ENCODE measurements around the gene SPSB2.

SPSB2 gene

GRCh38 chr12:6849976-6850560 is 23.0 kb downstream of the SPSB2 start:
- no peak for DNase-seq

- DNase-seq: no peak
Observed at GRCh38 chr12:6849427-6849826, 23.7 kb downstream of the SPSB2 start.

GRCh38 chr12:6847676-6848075 is 25.4 kb downstream of the SPSB2 start:
- DNase-seq: no peak

GRCh38 chr12:6846316-6846869 is 26.7 kb downstream of the SPSB2 start:
- DNase-seq: no peak

GRCh38 chr12:6845395-6845794 is 27.7 kb downstream of the SPSB2 start:
- no peak for DNase-seq

GRCh38 chr12:6843118-6843902 is 29.8 kb downstream of the SPSB2 start:
- no peak for DNase-seq

- DNase-seq: no peak
Observed at GRCh38 chr12:6842075-6842474, 31.0 kb downstream of the SPSB2 start.

- DNase-seq: no peak
Observed at GRCh38 chr12:6840761-6841515, 32.2 kb downstream of the SPSB2 start, which contains the start of gene GNB3. GNB3 (plus strand) TSS chr12:6840925; CDS start chr12:6841288, 363 bp downstream.

GRCh38 chr12:6840330-6840729 is 32.8 kb downstream of the SPSB2 start:
- no peak for DNase-seq

- no peak for DNase-seq
Observed at GRCh38 chr12:6839482-6840201, 33.5 kb downstream of the SPSB2 start.

GRCh38 chr12:6838854-6839253 is 34.2 kb downstream of the SPSB2 start:
- no peak for DNase-seq

- no peak for DNase-seq
Observed at GRCh38 chr12:6837370-6838060, 35.6 kb downstream of the SPSB2 start.

GRCh38 chr12:6836851-6837250 is 36.3 kb downstream of the SPSB2 start:
- DNase-seq: no peak

- DNase-seq: no peak
Observed at GRCh38 chr12:6834873-6835272, 38.2 kb downstream of the SPSB2 start.

- no peak for DNase-seq
Observed at GRCh38 chr12:6834254-6834653, 38.8 kb downstream of the SPSB2 start.

GRCh38 chr12:6833189-6833890 is 39.8 kb downstream of the SPSB2 start:
- DNase-seq: no peak

- DNase-seq: no peak
Observed at GRCh38 chr12:6832125-6832524, 41.0 kb downstream of the SPSB2 start.

- no peak for DNase-seq
Observed at GRCh38 chr12:6831450-6831995, 41.6 kb downstream of the SPSB2 start.

GRCh38 chr12:6830999-6831398 is 42.1 kb downstream of the SPSB2 start:
- DNase-seq: no peak

- DNase-seq: no peak
Observed at GRCh38 chr12:6830286-6830890, 42.7 kb downstream of the SPSB2 start.
